DND-41 (cell line): ENCODE results near the gene KRT25.

Experiments used
- EZH2 ChIP-seq: IDR thresholded peaks from 3 replicates; pipeline ENCODE4 v1.6.1; 2012; ENCODE audit warnings: borderline replicate concordance, low read depth, mild to moderate bottlenecking, moderate library complexity, low read length, inconsistent platforms; ENCODE audit not compliant: severe bottlenecking
- TF ChIP-seq, protein P1 (sequence below): IDR thresholded peaks from 2 replicates; pipeline ENCODE4 v1.5.1; 2012; ENCODE audit warnings: borderline replicate concordance, low read length, moderate library complexity, mild to moderate bottlenecking; ENCODE audit not compliant: poor library complexity, severe bottlenecking; ENCODE audit errors: extremely low read depth

GRCh38 chr17:40727447-40728231 lies 27.5 kb downstream of the KRT25 start:
- TF ChIP-seq, protein P1, sequence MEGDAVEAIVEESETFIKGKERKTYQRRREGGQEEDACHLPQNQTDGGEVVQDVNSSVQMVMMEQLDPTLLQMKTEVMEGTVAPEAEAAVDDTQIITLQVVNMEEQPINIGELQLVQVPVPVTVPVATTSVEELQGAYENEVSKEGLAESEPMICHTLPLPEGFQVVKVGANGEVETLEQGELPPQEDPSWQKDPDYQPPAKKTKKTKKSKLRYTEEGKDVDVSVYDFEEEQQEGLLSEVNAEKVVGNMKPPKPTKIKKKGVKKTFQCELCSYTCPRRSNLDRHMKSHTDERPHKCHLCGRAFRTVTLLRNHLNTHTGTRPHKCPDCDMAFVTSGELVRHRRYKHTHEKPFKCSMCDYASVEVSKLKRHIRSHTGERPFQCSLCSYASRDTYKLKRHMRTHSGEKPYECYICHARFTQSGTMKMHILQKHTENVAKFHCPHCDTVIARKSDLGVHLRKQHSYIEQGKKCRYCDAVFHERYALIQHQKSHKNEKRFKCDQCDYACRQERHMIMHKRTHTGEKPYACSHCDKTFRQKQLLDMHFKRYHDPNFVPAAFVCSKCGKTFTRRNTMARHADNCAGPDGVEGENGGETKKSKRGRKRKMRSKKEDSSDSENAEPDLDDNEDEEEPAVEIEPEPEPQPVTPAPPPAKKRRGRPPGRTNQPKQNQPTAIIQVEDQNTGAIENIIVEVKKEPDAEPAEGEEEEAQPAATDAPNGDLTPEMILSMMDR = no peak
- TF ChIP-seq EZH2 = no peak
